Lower leg skin (tissue), 4 donors: ENCODE results near the gene SLC22A14. TPM values are rescaled to one million over a fixed set of nuclear protein-coding genes. Genes with fewer than 3 reads are reported as not detected.

Source experiments
- DNase-seq, 2 donors: peaks; one replicate each; pipeline ENCODE4 v3.0.0-alpha.2; 2019; ENCODE audit warnings: low spot score in 2 of 2
- H3K4me3 ChIP-seq: fragments of 200-600 bp; sonication (generic); 2 replicates; pipeline ENCODE4 v1.5.1; 2017; ENCODE audit warnings: mild to moderate bottlenecking, low read depth; ENCODE audit not compliant: poor library complexity, severe bottlenecking
- POLR2A ChIP-seq, 2 donors: fragments of 450-650 bp; IDR thresholded peaks; one replicate each; pipeline ENCODE4 v1.6.1; 2016 to 2017; ENCODE audit warnings: antibody characterized with exemption in 2 of 2, mild to moderate bottlenecking in 1 of 2, moderate library complexity in 1 of 2
- WGBS, 2 donors: methylation state at CpG; one replicate each; pipeline ENCODE4 v1.1.5; 2018; 5-methylcytosine and 5-hydroxymethylcytosine counted together
- intact Hi-C: fragments of 100-400 bp; cut with DNase I; formaldehyde crosslinking; loops from one replicate; pipeline ENCODE4 v1.15.0; 2023; ENCODE audit warnings: low total_unique reads
- total RNA-seq, 4 donors: library from RNA; depleted of rRNA; stranded (reverse); fragments of >200 nt; gene quantifications; one replicate each; pipeline ENCODE4 v1.1.0, GENCODE V29; 2016
- TF ChIP-seq, protein P1 (sequence below), 3 donors: fragments of 450-650 bp; IDR thresholded peaks; one replicate each; pipeline ENCODE4 v1.5.1; 2016; ENCODE audit warnings: antibody characterized with exemption in 3 of 3, mild to moderate bottlenecking in 3 of 3, moderate library complexity in 2 of 3

Gene SLC22A14
- total RNA-seq, 4 donors from 2014 or later = 0.10 to 0.45 TPM; not detected in 2

- no peak for DNase-seq
- no peak overlapping the region for H3K4me3 ChIP-seq
- WGBS, 2 donors = 95 to 96% methylated on average over 2 of the region's 2 CpGs
- intact Hi-C loops = no loop called here
- TF ChIP-seq, protein P1, sequence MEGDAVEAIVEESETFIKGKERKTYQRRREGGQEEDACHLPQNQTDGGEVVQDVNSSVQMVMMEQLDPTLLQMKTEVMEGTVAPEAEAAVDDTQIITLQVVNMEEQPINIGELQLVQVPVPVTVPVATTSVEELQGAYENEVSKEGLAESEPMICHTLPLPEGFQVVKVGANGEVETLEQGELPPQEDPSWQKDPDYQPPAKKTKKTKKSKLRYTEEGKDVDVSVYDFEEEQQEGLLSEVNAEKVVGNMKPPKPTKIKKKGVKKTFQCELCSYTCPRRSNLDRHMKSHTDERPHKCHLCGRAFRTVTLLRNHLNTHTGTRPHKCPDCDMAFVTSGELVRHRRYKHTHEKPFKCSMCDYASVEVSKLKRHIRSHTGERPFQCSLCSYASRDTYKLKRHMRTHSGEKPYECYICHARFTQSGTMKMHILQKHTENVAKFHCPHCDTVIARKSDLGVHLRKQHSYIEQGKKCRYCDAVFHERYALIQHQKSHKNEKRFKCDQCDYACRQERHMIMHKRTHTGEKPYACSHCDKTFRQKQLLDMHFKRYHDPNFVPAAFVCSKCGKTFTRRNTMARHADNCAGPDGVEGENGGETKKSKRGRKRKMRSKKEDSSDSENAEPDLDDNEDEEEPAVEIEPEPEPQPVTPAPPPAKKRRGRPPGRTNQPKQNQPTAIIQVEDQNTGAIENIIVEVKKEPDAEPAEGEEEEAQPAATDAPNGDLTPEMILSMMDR (IDR thresholded peaks at IDR 0.05) = no peak
- TF ChIP-seq POLR2A (IDR thresholded peaks at IDR 0.05) = no peak
Measured at GRCh38 chr3:38337703-38338102, 55.6 kb downstream of the SLC22A14 start.

GRCh38 chr3:38343797-38344594 is 61.9 kb downstream of the SLC22A14 start:
- DNase-seq = no peak
- TF ChIP-seq, protein P1 (IDR thresholded peaks at IDR 0.05) = no peak
- TF ChIP-seq POLR2A (IDR thresholded peaks at IDR 0.05) = no peak
- WGBS, 2 donors = 89 to 93% methylated on average over 3 of the region's 3 CpGs
- no peak overlapping the region for H3K4me3 ChIP-seq
- intact Hi-C loops = no loop called here

GRCh38 chr3:38345879-38346586 is 63.9 kb downstream of the SLC22A14 start:
- intact Hi-C loops = no loop called here
- peak in 1 of 2 donors; percentile 32 for DNase-seq
- TF ChIP-seq POLR2A (IDR thresholded peaks at IDR 0.05) = no peak
- 34 to 45% methylated on average over 10 of the region's 10 CpGs for WGBS, 2 donors
- no peak overlapping the region for H3K4me3 ChIP-seq

- TF ChIP-seq, protein P1 (IDR thresholded peaks at IDR 0.05) = peak in 1 of 3 donors; percentile 79
- TF ChIP-seq POLR2A (IDR thresholded peaks at IDR 0.05) = no peak
- peak; percentile 77 to 97 for DNase-seq
- WGBS, 2 donors = 2 to 4% methylated on average over 48 to 53 of the region's 85 CpGs
- peak within 1 kb of the TSS; percentile 65 for H3K4me3 ChIP-seq
- intact Hi-C loops = no loop called here
Measured at GRCh38 chr3:38346587-38347410, 64.7 kb downstream of the SLC22A14 start, which contains the start of gene XYLB. Gene XYLB (plus strand): TSS chr3:38346785. CDS start chr3:38346869, 84 bp downstream.

- TF ChIP-seq, protein P1 (IDR thresholded peaks at IDR 0.05) = no peak
- TF ChIP-seq POLR2A (IDR thresholded peaks at IDR 0.05) = no peak
- peak overlapping the region; percentile 65 for H3K4me3 ChIP-seq
- DNase-seq = peak in 1 of 2 donors; percentile 61
- intact Hi-C loops = no loop called here
- WGBS, 2 donors = 80 to 83% methylated on average over 19 of the region's 19 CpGs
Measured at GRCh38 chr3:38347421-38348200, 65.5 kb downstream of the SLC22A14 start.
